MM.1S (cell line): ENCODE measurements around the gene SRP9.

ENCODE experiments used
- DNase-seq: peaks from one replicate; pipeline ENCODE4 v3.0.0-alpha.2; 2015
- H2AFZ ChIP-seq: fragments of 300-600 bp; sonication (generic); 2 replicates; pipeline ENCODE4 v1.6.0; 2016; ENCODE audit warnings: antibody characterized with exemption, low read length
- H3F3A ChIP-seq: fragments of 300-600 bp; sonication (generic); 2 replicates; pipeline ENCODE4 v1.6.1; 2016; ENCODE audit warnings: mild to moderate bottlenecking, antibody characterized with exemption, low read length, moderate library complexity, mixed read lengths; ENCODE audit not compliant: insufficient read depth
- H3K27ac ChIP-seq: fragments of 300-600 bp; sonication (generic); 2 replicates; pipeline ENCODE4 v1.5.1; 2016; ENCODE audit warnings: mild to moderate bottlenecking, low read length
- H3K27me3 ChIP-seq: fragments of 300-600 bp; sonication (generic); replicated peaks from 2 replicates; pipeline ENCODE4 v1.6.0; 2016; ENCODE audit warnings: low read length; ENCODE audit not compliant: insufficient read depth
- H3K36me3 ChIP-seq: fragments of 300-600 bp; sonication (generic); replicated peaks from 2 replicates; pipeline ENCODE4 v1.6.1; 2016; ENCODE audit warnings: mild to moderate bottlenecking, low read length, mixed read lengths; ENCODE audit not compliant: insufficient read depth
- H3K4me1 ChIP-seq: fragments of 300-600 bp; sonication (generic); 2 replicates; pipeline ENCODE4 v1.6.1; 2016; ENCODE audit warnings: low read length, mixed read lengths
- H3K4me2 ChIP-seq: fragments of 300-600 bp; sonication (generic); 2 replicates; pipeline ENCODE4 v1.6.0; 2016; ENCODE audit warnings: low read depth, low read length
- H3K4me3 ChIP-seq: fragments of 300-600 bp; sonication (generic); 2 replicates; pipeline ENCODE4 v1.5.1; 2016; ENCODE audit warnings: low read length, mixed read lengths
- H3K79me2 ChIP-seq: fragments of 300-600 bp; sonication (generic); 2 replicates; pipeline ENCODE4 v1.6.1; 2016; ENCODE audit warnings: mixed run types, low read length, mixed read lengths
- H3K9ac ChIP-seq: fragments of 300-600 bp; sonication (generic); 2 replicates; pipeline ENCODE4 v1.6.1; 2016; ENCODE audit warnings: low read length, mixed read lengths
- H3K9me2 ChIP-seq: fragments of 300-600 bp; sonication (generic); replicated peaks from 2 replicates; pipeline ENCODE4 v1.6.1; 2016; ENCODE audit warnings: mild to moderate bottlenecking, low read length, mixed read lengths; ENCODE audit not compliant: insufficient read depth
- H3K9me3 ChIP-seq: fragments of 300-600 bp; sonication (generic); replicated peaks from 2 replicates; pipeline ENCODE4 v1.6.1; 2016; ENCODE audit warnings: mild to moderate bottlenecking, low read length, mixed read lengths; ENCODE audit not compliant: insufficient read depth
- H4K20me1 ChIP-seq: fragments of 300-600 bp; sonication (generic); 2 replicates; pipeline ENCODE4 v1.6.1; 2016; ENCODE audit warnings: mild to moderate bottlenecking, low read length, moderate library complexity, mixed read lengths; ENCODE audit not compliant: insufficient read depth
- EZH2 ChIP-seq: fragments of 300-600 bp; sonication (generic); optimal IDR thresholded peaks from 2 replicates; pipeline ENCODE3; 2017; ENCODE audit warnings: low read depth, mild to moderate bottlenecking, antibody characterized with exemption, low read length, mixed read lengths
- EZH2phosphoT487 ChIP-seq: fragments of 300-600 bp; sonication (generic); IDR thresholded peaks from 2 replicates; pipeline ENCODE4 v1.6.1; 2018; ENCODE audit warnings: antibody characterized with exemption, low read length
- TF ChIP-seq, protein P1 (sequence below): fragments of 300-600 bp; sonication (generic); IDR thresholded peaks from 2 replicates; pipeline ENCODE4 v1.5.1; 2016; ENCODE audit warnings: antibody characterized with exemption, low read length, mixed read lengths

Gene SRP9

DNA sequence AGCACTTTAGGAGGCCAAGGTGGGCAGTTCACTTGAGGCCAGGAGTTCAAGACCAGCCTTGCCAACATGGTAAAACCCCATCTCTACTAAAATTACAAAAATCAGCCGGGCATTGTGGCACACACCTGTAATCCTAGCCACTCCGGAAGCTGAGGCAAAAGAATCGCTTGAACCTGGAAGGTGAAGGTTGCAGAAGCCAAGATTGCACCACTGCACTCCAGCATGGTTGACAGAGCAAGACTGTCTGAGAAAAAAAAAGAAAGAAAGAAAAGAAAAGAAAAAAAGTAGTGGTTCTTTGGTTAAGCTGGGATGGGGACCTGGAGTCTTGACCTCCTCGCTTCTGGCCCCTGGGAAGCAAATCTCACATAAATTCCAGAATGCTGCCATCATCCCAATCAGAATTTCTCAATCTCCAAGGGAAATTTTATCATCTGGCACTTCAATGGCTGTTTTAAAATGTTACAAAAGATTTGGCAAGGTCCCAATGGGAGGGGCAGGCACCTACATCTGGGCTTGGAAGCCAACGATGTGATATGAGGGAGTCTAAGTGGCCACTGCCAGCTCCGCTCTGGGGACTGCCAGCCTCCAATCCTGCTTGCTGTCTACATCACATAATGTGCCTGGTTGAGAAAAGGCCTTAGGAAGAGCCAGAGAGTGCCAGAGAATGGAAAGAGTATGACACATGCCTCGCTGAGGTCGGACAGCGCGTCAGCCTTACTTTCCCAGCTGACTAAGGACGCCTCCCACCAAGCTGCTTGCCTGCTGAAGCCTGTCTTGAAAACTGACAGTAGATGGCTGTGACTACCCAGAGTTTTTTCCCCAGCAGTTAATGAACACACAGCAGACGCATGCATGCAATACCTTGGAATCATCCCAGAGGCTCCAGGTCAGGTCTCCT, 42.1 kb upstream of the SRP9 start:
- Histone ChIP-seq H3K9ac (no peak overlapping the region), H3K4me3 (no peak overlapping the region)
- DNase-seq = no peak

DNA sequence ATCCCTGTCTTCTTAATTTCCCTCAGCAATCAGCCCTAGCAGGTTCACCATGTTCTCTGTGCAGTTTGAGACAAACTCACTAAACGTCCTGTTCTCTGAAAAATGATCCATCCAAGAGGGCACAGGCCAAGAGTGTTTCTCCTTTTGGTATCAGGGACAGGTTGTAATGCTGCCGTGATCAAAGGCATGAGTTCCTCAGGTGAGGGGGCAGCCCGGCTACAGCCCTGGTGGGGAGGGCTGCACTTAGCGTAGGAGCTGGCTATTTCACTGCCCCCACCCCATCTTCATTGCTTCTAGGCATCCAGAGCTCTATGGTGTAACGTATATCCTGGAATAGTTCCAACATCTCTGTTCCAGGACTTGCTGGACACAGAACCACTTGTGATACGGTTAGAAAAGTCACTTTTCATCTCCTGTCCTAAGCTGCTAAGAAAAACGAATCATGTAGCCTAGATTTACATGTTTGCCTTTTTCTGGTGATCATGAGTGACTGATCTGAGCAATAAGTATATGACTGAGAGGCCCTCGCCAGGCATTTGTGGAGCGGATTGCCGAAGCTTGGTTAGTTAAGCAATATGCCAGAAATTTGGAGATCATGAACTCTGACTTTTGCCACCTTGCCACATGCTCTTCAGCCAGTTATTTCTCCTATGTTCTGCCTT, 41.1 kb upstream of the SRP9 start:
- no peak overlapping the region for H3K9ac ChIP-seq
- no peak overlapping the region for H3K4me3 ChIP-seq
- no peaks in the 10 kb centered on the region for H3K9me2 ChIP-seq
- no peaks in the 10 kb centered on the region for H4K20me1 ChIP-seq
- H3K4me2 ChIP-seq = no peak overlapping the region
- no peak for DNase-seq
- no peak overlapping the region for H2AFZ ChIP-seq
- H3K36me3 ChIP-seq = no peaks in the 10 kb centered on the region
- H3K4me1 ChIP-seq = no peaks in the 10 kb centered on the region
- H3F3A ChIP-seq = no peaks in the 10 kb centered on the region
- H3K27ac ChIP-seq = no peak overlapping the region
- no peaks in the 10 kb centered on the region for H3K79me2 ChIP-seq
- H3K27me3 ChIP-seq = no peaks in the 10 kb centered on the region
- no peaks in the 10 kb centered on the region for H3K9me3 ChIP-seq
- no peak for TF ChIP-seq EZH2
- no peak for TF ChIP-seq EZH2phosphoT487
- TF ChIP-seq, protein P1, sequence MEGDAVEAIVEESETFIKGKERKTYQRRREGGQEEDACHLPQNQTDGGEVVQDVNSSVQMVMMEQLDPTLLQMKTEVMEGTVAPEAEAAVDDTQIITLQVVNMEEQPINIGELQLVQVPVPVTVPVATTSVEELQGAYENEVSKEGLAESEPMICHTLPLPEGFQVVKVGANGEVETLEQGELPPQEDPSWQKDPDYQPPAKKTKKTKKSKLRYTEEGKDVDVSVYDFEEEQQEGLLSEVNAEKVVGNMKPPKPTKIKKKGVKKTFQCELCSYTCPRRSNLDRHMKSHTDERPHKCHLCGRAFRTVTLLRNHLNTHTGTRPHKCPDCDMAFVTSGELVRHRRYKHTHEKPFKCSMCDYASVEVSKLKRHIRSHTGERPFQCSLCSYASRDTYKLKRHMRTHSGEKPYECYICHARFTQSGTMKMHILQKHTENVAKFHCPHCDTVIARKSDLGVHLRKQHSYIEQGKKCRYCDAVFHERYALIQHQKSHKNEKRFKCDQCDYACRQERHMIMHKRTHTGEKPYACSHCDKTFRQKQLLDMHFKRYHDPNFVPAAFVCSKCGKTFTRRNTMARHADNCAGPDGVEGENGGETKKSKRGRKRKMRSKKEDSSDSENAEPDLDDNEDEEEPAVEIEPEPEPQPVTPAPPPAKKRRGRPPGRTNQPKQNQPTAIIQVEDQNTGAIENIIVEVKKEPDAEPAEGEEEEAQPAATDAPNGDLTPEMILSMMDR = no peak

More for the DNA sequence above, 42.1 kb upstream of the SRP9 start:
- no peaks in the 10 kb centered on the region for H3K79me2 ChIP-seq
- no peaks in the 10 kb centered on the region for H3K9me2 ChIP-seq
- H3K4me2 ChIP-seq = no peak overlapping the region
- no peak overlapping the region for H3K27ac ChIP-seq
- no peaks in the 10 kb centered on the region for H3K36me3 ChIP-seq
- H3K9me3 ChIP-seq = no peaks in the 10 kb centered on the region
- no peaks in the 10 kb centered on the region for H3K4me1 ChIP-seq
- H3F3A ChIP-seq = no peaks in the 10 kb centered on the region
- TF ChIP-seq, protein P1 = no peak
- no peak for TF ChIP-seq EZH2phosphoT487
- H2AFZ ChIP-seq = no peak overlapping the region
- H3K27me3 ChIP-seq = no peaks in the 10 kb centered on the region
- no peaks in the 10 kb centered on the region for H4K20me1 ChIP-seq

DNA sequence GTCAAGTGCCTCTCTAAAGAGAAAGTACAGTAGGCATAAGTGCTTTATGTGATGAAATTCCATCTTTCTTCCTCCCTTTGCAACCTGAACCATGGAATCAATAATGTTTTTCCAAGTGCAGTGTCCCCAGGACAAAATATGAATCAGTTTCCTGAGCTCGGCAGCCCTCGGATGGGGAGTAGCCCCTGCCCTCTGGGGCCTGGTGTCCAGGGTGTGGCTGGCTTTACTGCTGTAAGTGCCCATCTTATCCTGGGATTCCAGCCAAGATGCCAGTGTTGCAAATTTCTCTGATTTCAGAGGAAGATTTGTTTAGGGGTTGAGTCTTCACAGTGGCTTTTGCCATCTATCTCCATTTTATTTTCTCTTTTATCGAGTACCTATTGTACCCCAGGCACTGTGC, 40.5 kb upstream of the SRP9 start:
- DNase-seq = no peak
- no peak overlapping the region for H3K4me3 ChIP-seq
- no peak overlapping the region for H3K27ac ChIP-seq
- no peak overlapping the region for H3K4me2 ChIP-seq
- H3K9me3 ChIP-seq = no peaks in the 10 kb centered on the region
- no peaks in the 10 kb centered on the region for H3F3A ChIP-seq
- H3K4me1 ChIP-seq = no peaks in the 10 kb centered on the region
- H3K9me2 ChIP-seq = no peaks in the 10 kb centered on the region
- H4K20me1 ChIP-seq = no peaks in the 10 kb centered on the region
- H3K79me2 ChIP-seq = no peaks in the 10 kb centered on the region
- H2AFZ ChIP-seq = no peak overlapping the region
- H3K9ac ChIP-seq = no peak overlapping the region
- no peaks in the 10 kb centered on the region for H3K36me3 ChIP-seq
- no peak for TF ChIP-seq EZH2
- TF ChIP-seq EZH2phosphoT487 = no peak
- TF ChIP-seq, protein P1 = no peak
- H3K27me3 ChIP-seq = no peaks in the 10 kb centered on the region
